Epithelial cell of proximal tubule (primary cell): ENCODE measurements around the gene PGAM4. TPM values are rescaled to one million over a fixed set of nuclear protein-coding genes. Genes with fewer than 3 reads are reported as not detected.

Experiments used
- DNase-seq: peaks from one replicate; pipeline ENCODE4 v3.0.0-alpha.2; 2011; ENCODE audit warnings: low read depth
- H3K4me3 ChIP-seq: 2 replicates; pipeline ENCODE4 v1.5.1; 2011; ENCODE audit warnings: low read depth, mild to moderate bottlenecking, low read length
- CTCF ChIP-seq: conservative IDR thresholded peaks from 2 replicates; pipeline ENCODE4 v1.5.1; 2012; ENCODE audit warnings: low read depth, mild to moderate bottlenecking, low read length
- total RNA-seq: library from RNA; depleted of rRNA; stranded (reverse); fragments of >200 nt; gene quantifications from 2 replicates; pipeline ENCODE4 v1.2.3, GENCODE V29; 2015

PGAM4 gene
- 0.52 TPM in 1 of 2 replicates, not detected in the other for total RNA-seq

- no peak within 1 kb of the TSS for H3K4me3 ChIP-seq
- TF ChIP-seq CTCF: no peak
- no peak for DNase-seq
These were observed at the start of gene PGAM4 for GRCh38 chrX:77969538-77969937. TSS of gene PGAM4 (minus strand) at chrX:77969638. CDS start at chrX:77969638, 0 bp downstream.

- no peak for DNase-seq
- no peak for TF ChIP-seq CTCF
- H3K4me3 ChIP-seq: no peak overlapping the region
These were observed 42.4 kb upstream of the PGAM4 start for GRCh38 chrX:78011846-78012245.

- no peak overlapping the region for H3K4me3 ChIP-seq
- TF ChIP-seq CTCF: no peak
- no peak for DNase-seq
These were observed 10.4 kb upstream of the PGAM4 start for GRCh38 chrX:77979870-77980269.

DNA sequence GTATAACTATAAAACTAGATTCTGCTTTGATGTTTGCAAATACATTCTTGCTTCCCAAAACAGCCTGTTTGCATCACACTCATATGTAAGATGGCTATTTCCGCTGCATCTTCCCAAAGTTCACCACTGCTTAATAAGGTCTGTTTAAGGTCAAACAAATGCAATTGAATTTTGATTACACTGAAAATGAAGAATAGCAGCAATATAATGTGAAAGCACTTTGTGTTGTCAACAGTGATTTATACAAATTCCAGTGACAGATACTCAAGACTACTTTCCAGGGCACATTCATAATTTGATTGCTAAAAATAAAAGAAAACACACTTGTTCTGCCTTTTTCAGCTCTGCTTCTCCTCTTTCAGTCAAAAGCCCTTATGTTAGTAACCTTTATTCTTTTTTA lies 8.1 kb upstream of the PGAM4 start:
- no peak for DNase-seq
- no peak overlapping the region for H3K4me3 ChIP-seq
- no peak for TF ChIP-seq CTCF

DNA sequence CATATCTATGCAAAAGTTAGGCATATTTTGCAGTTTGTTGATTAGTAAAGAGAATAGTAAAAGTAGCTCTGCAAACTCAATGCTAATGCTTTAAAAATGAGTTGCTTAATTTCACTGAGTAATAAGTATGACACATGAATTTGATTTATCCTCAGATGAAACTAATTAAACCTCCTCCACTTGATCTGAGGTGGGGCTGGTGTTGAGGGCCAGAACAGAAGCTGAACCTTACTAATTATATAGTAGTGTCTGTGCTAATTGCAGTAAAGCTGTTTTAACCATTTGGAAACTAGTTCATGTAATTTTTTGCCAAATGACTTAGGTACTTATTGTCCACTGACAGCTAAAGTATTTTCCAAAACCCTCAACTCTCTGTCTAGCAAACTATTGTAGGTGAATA lies 7.7 kb upstream of the PGAM4 start:
- DNase-seq: no peak
- H3K4me3 ChIP-seq: no peak overlapping the region
- TF ChIP-seq CTCF: no peak

DNA sequence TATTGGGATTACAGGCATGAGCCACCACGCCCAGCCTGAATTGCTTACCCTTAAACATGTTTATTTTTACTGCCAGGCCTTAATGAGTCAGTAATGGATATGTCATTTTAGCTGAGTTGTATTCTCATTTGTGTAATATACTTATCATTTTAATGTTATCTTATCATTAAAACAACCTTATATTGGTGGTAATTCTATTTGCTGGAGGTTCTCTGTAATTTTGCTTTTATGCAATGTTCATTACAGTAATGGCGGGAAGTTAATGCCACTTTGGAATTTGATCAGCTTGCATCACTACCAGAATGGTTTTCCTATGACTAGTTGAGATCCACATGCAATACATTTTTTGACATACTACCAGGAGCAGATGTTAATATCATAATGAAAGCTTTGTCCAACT lies 6.3 kb upstream of the PGAM4 start:
- TF ChIP-seq CTCF: no peak
- no peak for DNase-seq

GRCh38 chrX:77967631-77968030 lies 1.8 kb downstream of the PGAM4 start:
- no peak for TF ChIP-seq CTCF
- H3K4me3 ChIP-seq: no peak overlapping the region
- peak; percentile 1 for DNase-seq

More for the DNA sequence above, 6.3 kb upstream of the PGAM4 start:
- no peak overlapping the region for H3K4me3 ChIP-seq
